ENCODE data around the gene DHRS7B.

DHRS7B gene

DNA sequence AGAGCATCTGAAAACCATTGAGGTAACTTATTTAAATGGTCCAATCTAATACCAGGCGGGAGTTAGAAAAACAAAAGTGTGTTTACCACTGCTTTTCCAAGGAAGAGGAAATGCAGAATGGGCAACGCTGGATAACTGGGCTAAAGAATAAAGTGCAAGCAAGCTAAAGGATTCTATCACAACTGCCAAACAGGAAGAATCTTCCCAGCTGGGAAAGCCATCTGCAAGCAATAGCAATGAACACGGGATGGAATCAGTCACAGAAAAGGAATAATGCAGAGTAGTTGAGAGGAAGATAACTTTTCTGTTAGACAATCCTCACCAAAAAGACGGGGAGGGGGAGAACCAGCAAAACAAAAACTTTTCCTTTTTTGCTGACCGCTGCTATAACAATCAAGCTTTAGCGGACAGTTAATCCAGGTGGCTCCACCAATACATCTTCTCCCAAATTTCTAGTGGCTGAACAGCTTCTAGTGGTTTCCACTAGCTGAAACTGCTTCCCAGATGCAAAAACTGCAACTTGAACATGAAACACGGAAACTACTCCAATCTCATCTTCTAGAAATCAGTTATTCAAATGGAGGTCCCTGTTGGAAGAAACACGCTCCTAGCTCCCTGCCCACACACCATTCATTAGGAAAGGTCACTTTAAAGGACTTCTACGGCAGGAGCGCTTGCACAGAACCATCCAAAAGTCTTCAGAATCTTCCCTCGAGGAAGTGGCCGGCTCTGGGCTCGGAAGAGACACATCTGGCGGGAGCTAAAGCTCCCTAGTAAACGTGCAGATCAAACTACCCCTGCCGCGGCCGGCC, 86.3 kb downstream of the DHRS7B start:
- H4K91ac ChIP-seq (ENCODE audit: low read length): no peak overlapping the region
- no peaks in the 10 kb centered on the region for H3K9me3 ChIP-seq (ENCODE audit: control insufficient read depth, low read length)
- H3K23ac ChIP-seq (ENCODE audit: low read length in 2 of 2): no peak overlapping the region
- peak overlapping the region; percentile 88 for H3K4me2 ChIP-seq (ENCODE audit: low read length, poor library complexity, severe bottlenecking)
- peaks cover 14% of the 10 kb centered on the region for H3K4me1 ChIP-seq (ENCODE audit: control insufficient read depth, insufficient read depth, low read depth, low read length)
- 6% methylated on average over 18 of the region's 18 CpGs for WGBS
- no peak overlapping the region for H2BK12ac ChIP-seq (ENCODE audit: low read length in 2 of 2)
- H3K79me1 ChIP-seq (replicated peaks; ENCODE audit: low read length, poor library complexity, severe bottlenecking): peaks cover 16% of the 10 kb centered on the region
- peak overlapping the region; percentile 81 to 96 for H3K4me3 ChIP-seq (ENCODE audit: insufficient read depth in 1 of 2, low read depth in 1 of 2, low read length in 2 of 2)
- no peaks in the 10 kb centered on the region for H3K27me3 ChIP-seq (ENCODE audit: control insufficient read depth in 1 of 2, insufficient read depth in 1 of 2, low read length in 2 of 2)
- no peak for DNase-seq
- peak overlapping the region in 1 of 2 experiments; percentile 83 for H3K18ac ChIP-seq (ENCODE audit: low read depth in 1 of 2, low read length in 2 of 2)
- H2BK5ac ChIP-seq (ENCODE audit: low read depth, low read length, poor library complexity, severe bottlenecking): peak overlapping the region; percentile 9
- peaks cover 26 to 28% of the 10 kb centered on the region in 2 experiments for H3K36me3 ChIP-seq (ENCODE audit: control insufficient read depth in 1 of 2, insufficient read depth in 2 of 2, low read depth in 1 of 2, low read length in 2 of 2)
- peak overlapping the region in 1 of 2 experiments; percentile 96 for H3K4ac ChIP-seq (ENCODE audit: low read depth in 1 of 2, low read length in 2 of 2)
- H2BK15ac ChIP-seq (ENCODE audit: low read depth, poor library complexity, severe bottlenecking): no peak overlapping the region
- no peak overlapping the region for H2AK5ac ChIP-seq (ENCODE audit: low read length, severe bottlenecking)
- no peak overlapping the region for H3K14ac ChIP-seq (ENCODE audit: low read length in 2 of 2)
- H4K8ac ChIP-seq (ENCODE audit: low read length): no peak overlapping the region
- peak overlapping the region; percentile 97 for H3K9ac ChIP-seq (ENCODE audit: low read length)
- H2BK120ac ChIP-seq (ENCODE audit: low read depth, low read length): no peak overlapping the region
- H2AFZ ChIP-seq (ENCODE audit: low read depth, low read length): no peak overlapping the region
- H3K27ac ChIP-seq (ENCODE audit: low read length, poor library complexity, severe bottlenecking): peak overlapping the region; percentile 24

DNA sequence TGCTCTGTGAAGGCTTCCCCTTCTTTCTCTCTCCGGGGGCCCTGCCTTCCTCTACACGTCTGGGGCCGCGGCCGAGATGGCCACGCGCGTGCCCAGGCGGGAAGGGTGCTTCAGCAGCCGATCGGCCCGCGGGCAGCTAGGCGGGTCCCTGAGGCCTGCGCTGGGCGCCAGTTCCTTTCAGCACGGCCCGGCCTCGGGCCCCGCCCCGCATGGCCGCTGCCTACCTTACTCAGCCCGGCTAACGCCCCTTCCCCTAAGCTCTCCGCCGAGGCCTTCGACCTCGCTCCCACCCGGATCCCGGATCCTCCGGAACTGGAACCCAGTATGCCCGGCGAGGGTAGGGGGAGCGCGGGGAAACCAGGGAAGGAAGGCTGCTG, 86.9 kb downstream of the DHRS7B start:
- peak overlapping the region; percentile 75 for H2AFZ ChIP-seq (ENCODE audit: low read depth, low read length)
- peak overlapping the region; percentile 97 for H3K9ac ChIP-seq (ENCODE audit: low read length)
- H3K79me1 ChIP-seq (replicated peaks; ENCODE audit: low read length, poor library complexity, severe bottlenecking): peaks cover 17% of the 10 kb centered on the region
- H3K14ac ChIP-seq (ENCODE audit: low read length in 2 of 2): peak overlapping the region; percentile 9 to 82
- no peak overlapping the region for H2BK15ac ChIP-seq (ENCODE audit: low read depth, poor library complexity, severe bottlenecking)
- H4K8ac ChIP-seq (ENCODE audit: low read length): peak overlapping the region; percentile 78
- under 1% methylated on average over 35 of the region's 35 CpGs for WGBS
- no peaks in the 10 kb centered on the region for H3K27me3 ChIP-seq (ENCODE audit: control insufficient read depth in 1 of 2, insufficient read depth in 1 of 2, low read length in 2 of 2)
- H3K36me3 ChIP-seq (ENCODE audit: control insufficient read depth in 1 of 2, insufficient read depth in 2 of 2, low read depth in 1 of 2, low read length in 2 of 2): peaks cover 21 to 24% of the 10 kb centered on the region in 2 experiments
- peaks cover 15% of the 10 kb centered on the region for H3K4me1 ChIP-seq (ENCODE audit: control insufficient read depth, insufficient read depth, low read depth, low read length)
- peak overlapping the region; percentile 79 for H3K27ac ChIP-seq (ENCODE audit: low read length, poor library complexity, severe bottlenecking)
- peak overlapping the region in 1 of 2 experiments; percentile 37 for H3K23ac ChIP-seq (ENCODE audit: low read length in 2 of 2)
- H3K4me3 ChIP-seq (ENCODE audit: insufficient read depth in 1 of 2, low read depth in 1 of 2, low read length in 2 of 2): peak overlapping the region; percentile 81 to 96
- no peaks in the 10 kb centered on the region for H3K9me3 ChIP-seq (ENCODE audit: control insufficient read depth, low read length)
- peak overlapping the region; percentile 81 for H2BK120ac ChIP-seq (ENCODE audit: low read depth, low read length)
- H3K4ac ChIP-seq (ENCODE audit: low read depth in 1 of 2, low read length in 2 of 2): peak overlapping the region; percentile 83 to 96
- H2BK12ac ChIP-seq (ENCODE audit: low read length in 2 of 2): no peak overlapping the region
- peak overlapping the region; percentile 81 for H2BK5ac ChIP-seq (ENCODE audit: low read depth, low read length, poor library complexity, severe bottlenecking)
- H2AK5ac ChIP-seq (ENCODE audit: low read length, severe bottlenecking): no peak overlapping the region
- H4K91ac ChIP-seq (ENCODE audit: low read length): peak overlapping the region; percentile 71
- H3K18ac ChIP-seq (ENCODE audit: low read depth in 1 of 2, low read length in 2 of 2): peak overlapping the region; percentile 62 to 83
- DNase-seq: no peak
- H3K4me2 ChIP-seq (ENCODE audit: low read length, poor library complexity, severe bottlenecking): peak overlapping the region; percentile 88

DNA sequence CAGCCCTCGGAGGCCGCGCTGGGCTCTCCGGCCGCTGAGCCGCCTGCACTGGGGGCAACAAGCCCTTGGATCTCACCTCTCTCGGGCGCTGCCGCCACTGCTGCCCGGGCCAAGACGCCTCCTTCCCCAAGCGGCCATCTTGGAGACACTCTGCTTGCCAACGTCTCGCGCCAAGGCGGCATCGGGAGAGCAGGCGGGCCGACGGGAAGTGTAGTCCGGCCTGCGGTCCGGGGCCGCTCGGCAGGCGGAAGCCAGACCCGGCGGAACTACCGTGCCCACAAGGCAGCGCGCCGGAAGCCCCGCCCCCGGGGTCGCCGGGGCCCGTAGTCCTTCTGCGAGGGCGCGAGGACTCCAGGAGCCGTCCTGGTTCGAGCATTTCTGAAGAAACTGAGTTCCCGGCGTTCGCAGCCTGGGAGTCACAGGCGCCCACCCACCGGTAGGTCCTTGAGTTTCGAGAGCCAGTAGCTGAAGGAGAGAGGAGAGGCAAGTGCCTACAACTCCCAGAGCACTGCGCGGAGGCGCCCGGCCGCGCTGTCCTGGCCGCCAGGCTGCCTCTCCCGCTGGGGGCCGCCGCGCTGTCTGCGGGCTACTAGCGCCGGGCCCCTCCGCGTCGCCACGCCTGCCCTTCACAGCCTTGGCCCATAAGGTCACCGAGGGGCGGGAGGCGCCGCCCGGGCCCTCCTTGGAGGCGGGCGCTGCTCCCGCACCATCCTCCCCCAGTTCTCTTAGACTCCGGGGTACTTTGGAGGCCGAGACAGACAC, 87.4 kb downstream of the DHRS7B start, which contains the start of gene TMEM11:
TMEM11 (minus strand) TSS at position 147 of the 762 bp plus-strand sequence; CDS start at position 138, 9 bp downstream.
- Histone ChIP-seq H3K27ac (ENCODE audit: low read length, poor library complexity, severe bottlenecking) (peak within 1 kb of the TSS; percentile 98), H3K4me3 (ENCODE audit: insufficient read depth in 1 of 2, low read depth in 1 of 2, low read length in 2 of 2) (peak within 1 kb of the TSS; percentile 81 to 96), H2BK120ac (ENCODE audit: low read depth, low read length) (peak within 1 kb of the TSS; percentile 81), H3K4ac (ENCODE audit: low read depth in 1 of 2, low read length in 2 of 2) (peak within 1 kb of the TSS; percentile 83 to 96), H2BK5ac (ENCODE audit: low read depth, low read length, poor library complexity, severe bottlenecking) (peak within 1 kb of the TSS; percentile 87), H3K9ac (ENCODE audit: low read length) (peak within 1 kb of the TSS; percentile 97), H3K4me1 (ENCODE audit: control insufficient read depth, insufficient read depth, low read depth, low read length) (peaks cover 15% of the 10 kb centered on the region), H2AFZ (ENCODE audit: low read depth, low read length) (peak within 1 kb of the TSS; percentile 75), H3K18ac (ENCODE audit: low read depth in 1 of 2, low read length in 2 of 2) (peak within 1 kb of the TSS; percentile 82 to 88), H4K91ac (ENCODE audit: low read length) (peak within 1 kb of the TSS; percentile 83), H3K27me3 (ENCODE audit: control insufficient read depth in 1 of 2, insufficient read depth in 1 of 2, low read length in 2 of 2) (no peaks in the 10 kb centered on the region), H2BK15ac (ENCODE audit: low read depth, poor library complexity, severe bottlenecking) (peak within 1 kb of the TSS; percentile 65), H2BK12ac (ENCODE audit: low read length in 2 of 2) (peak within 1 kb of the TSS; percentile 49 to 57), H2AK5ac (ENCODE audit: low read length, severe bottlenecking) (no peak within 1 kb of the TSS), H3K36me3 (ENCODE audit: control insufficient read depth in 1 of 2, insufficient read depth in 2 of 2, low read depth in 1 of 2, low read length in 2 of 2) (peaks cover 16 to 18% of the 10 kb centered on the region in 2 experiments), H3K4me2 (ENCODE audit: low read length, poor library complexity, severe bottlenecking) (peak within 1 kb of the TSS; percentile 88), H4K8ac (ENCODE audit: low read length) (peak within 1 kb of the TSS; percentile 91), H3K9me3 (ENCODE audit: control insufficient read depth, low read length) (no peaks in the 10 kb centered on the region), H3K14ac (ENCODE audit: low read length in 2 of 2) (peak within 1 kb of the TSS; percentile 9 to 83), H3K23ac (ENCODE audit: low read length in 2 of 2) (peak within 1 kb of the TSS in 1 of 2 experiments; percentile 79), H3K79me1 (replicated peaks; ENCODE audit: low read length, poor library complexity, severe bottlenecking) (peaks cover 21% of the 10 kb centered on the region)
- under 1% methylated on average over 53 of the region's 76 CpGs for WGBS
- peak; percentile 96 for DNase-seq

All from mesenchymal stem cell (in vitro differentiated cells and primary cell).